ENCODE data around the gene RPS19BP1. TPM values are rescaled to one million over a fixed set of nuclear protein-coding genes. Genes with fewer than 3 reads are reported as not detected.

The RPS19BP1 gene, protein sequence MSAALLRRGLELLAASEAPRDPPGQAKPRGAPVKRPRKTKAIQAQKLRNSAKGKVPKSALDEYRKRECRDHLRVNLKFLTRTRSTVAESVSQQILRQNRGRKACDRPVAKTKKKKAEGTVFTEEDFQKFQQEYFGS
- 10 to 100 TPM; 65.5 to 70.3 TPM for total RNA-seq
- polyA plus RNA-seq (2013, experiment 1 of 2) = 66.1 TPM
- polyA plus RNA-seq (2013, experiment 2 of 2) = 59.9 TPM
- long read RNA-seq, experiment 1, transcript RPS19BP1-201 (4 exons, 927 nt) = major isoform, 21 of 32 reads
- long read RNA-seq, experiment 1, transcript RPS19BP1-203 (3 exons, 852 nt) = minor isoform, 5 of 32 reads
- long read RNA-seq, experiment 1, partial matches to known transcripts = 1 of 32 reads
- long read RNA-seq, experiment 1, other reads (novel, unspliced or antisense) = 2 of 32 reads
- long read RNA-seq, experiment 2, transcript RPS19BP1-201 (4 exons, 927 nt) = major isoform, 42 of 49 reads
- long read RNA-seq, experiment 2, partial matches to known transcripts = 0 of 49 reads
- long read RNA-seq, experiment 2, other reads (novel, unspliced or antisense) = 3 of 49 reads
- long read RNA-seq, experiment 3, transcript RPS19BP1-201 (4 exons, 927 nt) = major isoform, 44 of 50 reads
- long read RNA-seq, experiment 3, partial matches to known transcripts = 0 of 50 reads
- long read RNA-seq, experiment 3, other reads (novel, unspliced or antisense) = 1 of 50 reads
- long read RNA-seq, experiment 4, transcript RPS19BP1-202 (5 exons, 861 nt) = minor isoform, 5 of 280 reads
- long read RNA-seq, experiment 4, transcript RPS19BP1-201 (4 exons, 927 nt) = major isoform, 268 of 280 reads
- long read RNA-seq, experiment 4, partial matches to known transcripts = 0 of 280 reads
- long read RNA-seq, experiment 4, other reads (novel, unspliced or antisense) = 3 of 280 reads

DNA sequence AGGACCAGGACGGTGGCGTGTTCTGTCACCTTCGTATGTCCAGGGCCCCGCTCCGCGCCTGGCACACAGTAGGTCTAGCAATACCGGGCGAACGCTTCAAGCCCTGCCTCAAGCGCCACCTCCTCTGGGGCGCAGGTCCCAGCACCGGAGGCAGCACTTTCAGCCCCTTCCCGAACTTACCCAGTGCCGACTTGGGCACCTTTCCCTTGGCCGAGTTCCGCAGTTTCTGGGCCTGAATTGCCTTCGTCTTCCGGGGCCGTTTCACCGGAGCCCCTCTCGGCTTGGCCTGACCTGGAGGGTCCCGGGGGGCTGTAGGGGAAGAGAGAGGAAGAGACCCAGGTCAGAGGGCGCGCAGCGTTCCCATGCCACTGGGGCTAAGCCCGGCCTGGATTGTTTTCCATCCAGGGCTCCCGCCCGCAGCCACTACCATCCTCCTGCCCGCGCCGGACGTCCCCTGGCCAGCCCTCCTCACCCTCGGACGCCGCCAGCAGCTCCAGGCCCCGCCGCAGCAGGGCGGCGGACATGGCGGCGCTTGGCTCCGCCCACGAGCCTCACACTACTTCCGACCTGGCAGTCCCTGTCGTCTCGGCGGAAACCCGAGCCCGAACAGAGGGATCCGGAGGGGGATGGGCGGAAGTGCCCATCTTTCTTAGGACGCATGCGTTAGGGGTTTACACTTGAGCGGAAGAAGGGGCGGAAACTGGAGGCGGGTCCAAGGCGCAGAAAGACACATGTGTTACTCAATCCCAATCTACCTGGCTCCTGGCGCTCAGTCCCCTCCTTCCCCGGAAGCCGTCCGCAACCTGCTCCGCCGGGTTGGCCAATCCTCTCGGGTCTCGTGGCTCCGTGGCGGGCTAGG is at the start of gene RPS19BP1:
Gene RPS19BP1 (minus strand): TSS at position 534 of the 859 bp plus-strand sequence. CDS start 10 bp downstream, at position 524.
- H3K4me1 ChIP-seq (ENCODE audit: control insufficient read depth, insufficient read depth, low read length) = peaks cover 25% of the 10 kb centered on the region
- H3K36me3 Mint-ChIP-seq (ENCODE audit: low read depth) = peaks cover 29% of the 10 kb centered on the region
- no peaks in the 10 kb centered on the region for H3K9me3 Mint-ChIP-seq
- peak within 1 kb of the TSS; percentile 82 for H3K9ac ChIP-seq (ENCODE audit: extremely low read depth, low read length, poor library complexity, severe bottlenecking)
- TF ChIP-seq, protein P1, sequence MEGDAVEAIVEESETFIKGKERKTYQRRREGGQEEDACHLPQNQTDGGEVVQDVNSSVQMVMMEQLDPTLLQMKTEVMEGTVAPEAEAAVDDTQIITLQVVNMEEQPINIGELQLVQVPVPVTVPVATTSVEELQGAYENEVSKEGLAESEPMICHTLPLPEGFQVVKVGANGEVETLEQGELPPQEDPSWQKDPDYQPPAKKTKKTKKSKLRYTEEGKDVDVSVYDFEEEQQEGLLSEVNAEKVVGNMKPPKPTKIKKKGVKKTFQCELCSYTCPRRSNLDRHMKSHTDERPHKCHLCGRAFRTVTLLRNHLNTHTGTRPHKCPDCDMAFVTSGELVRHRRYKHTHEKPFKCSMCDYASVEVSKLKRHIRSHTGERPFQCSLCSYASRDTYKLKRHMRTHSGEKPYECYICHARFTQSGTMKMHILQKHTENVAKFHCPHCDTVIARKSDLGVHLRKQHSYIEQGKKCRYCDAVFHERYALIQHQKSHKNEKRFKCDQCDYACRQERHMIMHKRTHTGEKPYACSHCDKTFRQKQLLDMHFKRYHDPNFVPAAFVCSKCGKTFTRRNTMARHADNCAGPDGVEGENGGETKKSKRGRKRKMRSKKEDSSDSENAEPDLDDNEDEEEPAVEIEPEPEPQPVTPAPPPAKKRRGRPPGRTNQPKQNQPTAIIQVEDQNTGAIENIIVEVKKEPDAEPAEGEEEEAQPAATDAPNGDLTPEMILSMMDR (conservative IDR thresholded peaks at IDR 0.05) = no peak
- H3K27ac ChIP-seq (ENCODE audit: low read depth, low read length) = no peak within 1 kb of the TSS
- 1 to 2% methylated on average over 23 to 67 of the region's 67 CpGs for WGBS, 2 experiments (ENCODE audit: insufficient coverage in 1 of 2, insufficient read length in 1 of 2)
- H3K9me3 ChIP-seq (ENCODE audit: control insufficient read depth, low read length) = no peaks in the 10 kb centered on the region
- peak within 1 kb of the TSS; percentile 93 for H3K27ac Mint-ChIP-seq
- no peaks in the 10 kb centered on the region for H3K27me3 Mint-ChIP-seq (ENCODE audit: insufficient read depth)
- H3K4me3 ChIP-seq (ENCODE audit: low read length) = peak within 1 kb of the TSS; percentile 98
- H3K4me1 Mint-ChIP-seq = peaks cover 42% of the 10 kb centered on the region
- peak; percentile 100 for DNase-seq
- H3K4me3 Mint-ChIP-seq = peak within 1 kb of the TSS; percentile 90
- H3K27me3 ChIP-seq (ENCODE audit: control insufficient read depth, insufficient read depth, low read length, poor library complexity, severe bottlenecking) = no peaks in the 10 kb centered on the region
- H3K36me3 ChIP-seq (ENCODE audit: control insufficient read depth, insufficient read depth, low read length) = peaks cover 39% of the 10 kb centered on the region

DNA sequence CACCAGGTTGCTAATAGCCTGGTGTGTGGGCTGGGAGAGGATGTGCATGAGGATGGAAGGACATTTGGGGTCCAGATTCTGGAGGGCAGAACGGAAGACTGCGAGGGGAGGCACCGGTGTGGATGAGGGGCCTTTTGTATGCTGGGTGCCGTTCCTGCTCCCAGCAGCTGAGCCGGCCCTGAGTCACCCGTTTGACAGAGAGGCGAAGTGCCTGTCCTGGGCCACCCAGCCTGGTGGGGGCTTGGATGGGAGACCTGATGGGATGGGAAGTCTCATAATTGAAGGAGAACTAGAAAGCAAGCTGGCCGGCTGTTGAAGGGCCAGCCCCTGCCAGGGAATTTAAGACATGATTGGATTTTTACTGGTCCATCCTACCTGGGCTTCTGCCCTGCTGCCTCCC is 48.8 kb upstream of the RPS19BP1 start:
- 95% methylated on average over 6 to 8 of the region's 8 CpGs for WGBS, 2 experiments (ENCODE audit: insufficient coverage in 1 of 2, insufficient read length in 1 of 2)
- Mint-ChIP-seq H3K36me3 (ENCODE audit: low read depth) (no peaks in the 10 kb centered on the region), H3K4me3 (no peak overlapping the region), H3K4me1 (peaks cover 4% of the 10 kb centered on the region), H3K27ac (no peak overlapping the region), H3K27me3 (ENCODE audit: insufficient read depth) (peaks cover 24% of the 10 kb centered on the region), H3K9me3 (no peaks in the 10 kb centered on the region)
- H3K27me3 ChIP-seq (ENCODE audit: control insufficient read depth, insufficient read depth, low read length, poor library complexity, severe bottlenecking) = peaks cover 13% of the 10 kb centered on the region
- H3K27ac ChIP-seq (ENCODE audit: low read depth, low read length) = no peak overlapping the region
- TF ChIP-seq, protein P1 (conservative IDR thresholded peaks at IDR 0.05) = no peak
- no peaks in the 10 kb centered on the region for H3K36me3 ChIP-seq (ENCODE audit: control insufficient read depth, insufficient read depth, low read length)
- DNase-seq = no peak
- H3K4me3 ChIP-seq (ENCODE audit: low read length) = no peak overlapping the region
- H3K9me3 ChIP-seq (ENCODE audit: control insufficient read depth, low read length) = no peaks in the 10 kb centered on the region
- no peaks in the 10 kb centered on the region for H3K4me1 ChIP-seq (ENCODE audit: control insufficient read depth, insufficient read depth, low read length)
- no peak overlapping the region for H3K9ac ChIP-seq (ENCODE audit: extremely low read depth, low read length, poor library complexity, severe bottlenecking)

DNA sequence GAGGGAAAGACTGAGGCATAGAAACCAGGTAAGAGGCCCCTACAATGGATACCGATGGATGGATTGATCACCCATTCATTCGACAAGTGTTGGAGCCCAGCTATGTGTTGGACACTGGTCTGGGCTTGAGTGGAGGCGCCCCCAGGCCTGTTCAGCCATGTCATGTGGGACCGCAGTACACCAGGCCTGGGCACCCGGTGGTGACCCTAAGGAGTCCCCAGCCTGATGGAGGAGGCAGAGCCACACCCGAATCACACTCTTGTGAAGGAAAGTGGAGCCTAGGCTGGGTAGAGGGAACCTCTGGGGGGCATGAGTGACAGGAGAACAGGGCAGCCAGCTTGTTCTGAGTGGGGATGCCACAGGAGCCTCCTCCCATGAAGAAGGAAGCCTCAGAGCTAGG is 48.2 kb upstream of the RPS19BP1 start:
- Histone ChIP-seq H3K4me1 (ENCODE audit: control insufficient read depth, insufficient read depth, low read length) (no peaks in the 10 kb centered on the region), H3K36me3 (ENCODE audit: control insufficient read depth, insufficient read depth, low read length) (no peaks in the 10 kb centered on the region), H3K9me3 (ENCODE audit: control insufficient read depth, low read length) (no peaks in the 10 kb centered on the region), H3K27me3 (ENCODE audit: control insufficient read depth, insufficient read depth, low read length, poor library complexity, severe bottlenecking) (peaks cover 13% of the 10 kb centered on the region), H3K27ac (ENCODE audit: low read depth, low read length) (no peak overlapping the region), H3K4me3 (ENCODE audit: low read length) (no peak overlapping the region), H3K9ac (ENCODE audit: extremely low read depth, low read length, poor library complexity, severe bottlenecking) (no peak overlapping the region)
- Mint-ChIP-seq H3K27me3 (ENCODE audit: insufficient read depth) (peaks cover 24% of the 10 kb centered on the region), H3K27ac (no peak overlapping the region), H3K9me3 (no peaks in the 10 kb centered on the region), H3K4me1 (peaks cover 4% of the 10 kb centered on the region), H3K4me3 (no peak overlapping the region), H3K36me3 (ENCODE audit: low read depth) (no peaks in the 10 kb centered on the region)
- 91 to 100% methylated on average over 1 to 6 of the region's 6 CpGs for WGBS, 2 experiments (ENCODE audit: insufficient coverage in 1 of 2, insufficient read length in 1 of 2)
- TF ChIP-seq, protein P1 (conservative IDR thresholded peaks at IDR 0.05) = no peak
- no peak for DNase-seq
